Stimulated activated CD8-positive, alpha-beta memory T cell treated with anti-CD3 and anti-CD28 coated beads, Interleukin-4, amount 100 ng/mL, for 48 hours (primary cell): ENCODE data around the gene RNU11.
"Not testable (repeated sequence)": the region's sequence is repeated elsewhere in the genome, so short reads cannot be mapped to it uniquely, and the experiment has no call there.

Source experiments
- DNase-seq: peaks from one replicate; pipeline ENCODE4 v3.0.0-alpha.2; 2020

The RNU11 gene

GRCh38 chr1:28648474-28649198 lies at the start of gene RNU11:
Gene RNU11 (plus strand): TSS chr1:28648600.
- peak; percentile 89 for DNase-seq

- DNase-seq: peak; percentile 33
These were observed 46.7 kb upstream of the RNU11 start for GRCh38 chr1:28601696-28602095.

- DNase-seq: peak; percentile 42
These were observed 45.6 kb upstream of the RNU11 start for GRCh38 chr1:28602536-28603439.

- no peak for DNase-seq
These were observed 44.0 kb upstream of the RNU11 start for GRCh38 chr1:28604411-28604810.

- no peak for DNase-seq
These were observed 43.4 kb upstream of the RNU11 start for GRCh38 chr1:28604962-28605361.

- no peak for DNase-seq
These were observed 41.6 kb upstream of the RNU11 start for GRCh38 chr1:28606771-28607170.

- no peak for DNase-seq
These were observed 35.2 kb upstream of the RNU11 start for GRCh38 chr1:28613175-28613574.

- no peak for DNase-seq
These were observed 16.7 kb upstream of the RNU11 start for GRCh38 chr1:28631713-28632112.

- no peak for DNase-seq
These were observed 15.8 kb upstream of the RNU11 start for GRCh38 chr1:28632560-28632959.

GRCh38 chr1:28640766-28641165 lies 7.6 kb upstream of the RNU11 start:
- DNase-seq: no peak

- DNase-seq: no peak
These were observed 6.1 kb upstream of the RNU11 start for GRCh38 chr1:28642056-28642846.

- DNase-seq: peak; percentile 91
These were observed 5.4 kb upstream of the RNU11 start, which contains the start of gene TAF12 for GRCh38 chr1:28642847-28643635. Gene TAF12 (minus strand): TSS chr1:28643067. CDS start chr1:28622081, 20,986 bp downstream.

- DNase-seq: no peak
These were observed 3.9 kb upstream of the RNU11 start for GRCh38 chr1:28644494-28644893.

- DNase-seq: not testable (repeated sequence)
These were observed 3.0 kb upstream of the RNU11 start for GRCh38 chr1:28645406-28645805.

GRCh38 chr1:28646040-28646439 lies 2.4 kb upstream of the RNU11 start:
- no peak for DNase-seq

GRCh38 chr1:28648008-28648473 lies 359 bp upstream of the RNU11 start:
- peak; percentile 86 for DNase-seq

- DNase-seq: not testable (repeated sequence)
These were observed 4.7 kb downstream of the RNU11 start for GRCh38 chr1:28653063-28653462.

- DNase-seq: not testable (repeated sequence)
These were observed 5.5 kb downstream of the RNU11 start for GRCh38 chr1:28653870-28654269.

GRCh38 chr1:28655448-28656311 lies 7.3 kb downstream of the RNU11 start:
- DNase-seq: not testable (repeated sequence)

- no peak for DNase-seq
These were observed 7.9 kb downstream of the RNU11 start for GRCh38 chr1:28656335-28656734.

- DNase-seq: no peak
These were observed 15.6 kb downstream of the RNU11 start for GRCh38 chr1:28663871-28664470.
